ENCODE data around the gene DUSP23.

DUSP23 gene

GRCh38 chr1:159799446-159799985 is 18.8 kb downstream of the DUSP23 start:
- Mint-ChIP-seq H3K4me1 (peaks cover 5% of the 10 kb centered on the region), H3K27ac (no peak overlapping the region)

GRCh38 chr1:159800177-159800930 is 19.6 kb downstream of the DUSP23 start:
- H3K27ac Mint-ChIP-seq, result no peak overlapping the region
- peaks cover 5% of the 10 kb centered on the region for H3K4me1 Mint-ChIP-seq
- no peak overlapping the region for H3K4me3 Mint-ChIP-seq

More at GRCh38 chr1:159799446-159799985, 18.8 kb downstream of the DUSP23 start:
- peaks cover 16% of the 10 kb centered on the region for H3K27me3 Mint-ChIP-seq
- H3K9me3 Mint-ChIP-seq, result no peaks in the 10 kb centered on the region
- ATAC-seq (ENCODE audit: low read depth) (no peak), DNase-seq (ENCODE audit: low spot score in 2 of 2) (no peak)
- H3K36me3 Mint-ChIP-seq, result no peaks in the 10 kb centered on the region
- H3K4me3 Mint-ChIP-seq, result no peak overlapping the region

GRCh38 chr1:159802111-159802510 is 21.3 kb downstream of the DUSP23 start, which contains the start of gene FCRL6:
Gene FCRL6, plus strand, starts transcription at chr1:159802360. Its CDS starts 65 bp downstream, at chr1:159802425.
- DNase-seq (ENCODE audit: low spot score in 2 of 2) (no peak), ATAC-seq (ENCODE audit: low read depth) (no peak)
- no peak within 1 kb of the TSS for H3K27ac Mint-ChIP-seq
- no peaks in the 10 kb centered on the region for H3K9me3 Mint-ChIP-seq
- peaks cover 5% of the 10 kb centered on the region for H3K4me1 Mint-ChIP-seq
- H3K36me3 Mint-ChIP-seq, result no peaks in the 10 kb centered on the region
- H3K4me3 Mint-ChIP-seq, result no peak within 1 kb of the TSS
- H3K27me3 Mint-ChIP-seq, result peaks cover 27% of the 10 kb centered on the region

More at GRCh38 chr1:159800177-159800930, 19.6 kb downstream of the DUSP23 start:
- H3K27me3 Mint-ChIP-seq, result peaks cover 20% of the 10 kb centered on the region
- DNase-seq (ENCODE audit: low spot score in 2 of 2) (no peak), ATAC-seq (ENCODE audit: low read depth) (peak; percentile 48)
- no peaks in the 10 kb centered on the region for H3K36me3 Mint-ChIP-seq
- no peaks in the 10 kb centered on the region for H3K9me3 Mint-ChIP-seq

GRCh38 chr1:159803956-159804689 is 23.4 kb downstream of the DUSP23 start:
- Mint-ChIP-seq H3K36me3 (no peaks in the 10 kb centered on the region), H3K4me1 (peaks cover 5% of the 10 kb centered on the region), H3K27ac (no peak overlapping the region), H3K9me3 (no peaks in the 10 kb centered on the region), H3K4me3 (no peak overlapping the region), H3K27me3 (peaks cover 35% of the 10 kb centered on the region)
- DNase-seq (ENCODE audit: low spot score in 2 of 2), result no peak
- ATAC-seq (ENCODE audit: low read depth), result peak; percentile 39

GRCh38 chr1:159804924-159805323 is 24.2 kb downstream of the DUSP23 start:
- H3K27ac Mint-ChIP-seq, result no peak overlapping the region
- peaks cover 36% of the 10 kb centered on the region for H3K27me3 Mint-ChIP-seq
- no peaks in the 10 kb centered on the region for H3K9me3 Mint-ChIP-seq
- DNase-seq (ENCODE audit: low spot score in 2 of 2) (no peak), ATAC-seq (ENCODE audit: low read depth) (no peak)
- peaks cover 5% of the 10 kb centered on the region for H3K4me1 Mint-ChIP-seq
- H3K4me3 Mint-ChIP-seq, result no peak overlapping the region
- H3K36me3 Mint-ChIP-seq, result no peaks in the 10 kb centered on the region

- H3K36me3 Mint-ChIP-seq, result no peaks in the 10 kb centered on the region
- no peak overlapping the region for H3K4me3 Mint-ChIP-seq
- no peak for ATAC-seq (ENCODE audit: low read depth)
- H3K9me3 Mint-ChIP-seq, result no peaks in the 10 kb centered on the region
- DNase-seq (ENCODE audit: low spot score in 2 of 2), result no peak
- H3K27ac Mint-ChIP-seq, result no peak overlapping the region
- no peaks in the 10 kb centered on the region for H3K4me1 Mint-ChIP-seq
- peaks cover 8% of the 10 kb centered on the region for H3K27me3 Mint-ChIP-seq
Measured at GRCh38 chr1:159815926-159816325, 35.2 kb downstream of the DUSP23 start.

- H3K27me3 Mint-ChIP-seq, result peaks cover 11% of the 10 kb centered on the region
- no peak overlapping the region for H3K27ac Mint-ChIP-seq
- no peak overlapping the region for H3K4me3 Mint-ChIP-seq
- H3K4me1 Mint-ChIP-seq, result no peaks in the 10 kb centered on the region
- H3K9me3 Mint-ChIP-seq, result no peaks in the 10 kb centered on the region
- no peaks in the 10 kb centered on the region for H3K36me3 Mint-ChIP-seq
- no peak for ATAC-seq (ENCODE audit: low read depth)
- no peak for DNase-seq (ENCODE audit: low spot score in 2 of 2)
Measured at GRCh38 chr1:159817276-159818041, 36.7 kb downstream of the DUSP23 start.

- no peaks in the 10 kb centered on the region for H3K9me3 Mint-ChIP-seq
- H3K4me1 Mint-ChIP-seq, result peaks cover 5% of the 10 kb centered on the region
- DNase-seq (ENCODE audit: low spot score in 2 of 2) (no peak), ATAC-seq (ENCODE audit: low read depth) (no peak)
- no peak overlapping the region for H3K4me3 Mint-ChIP-seq
- no peak overlapping the region for H3K27ac Mint-ChIP-seq
- peaks cover 27% of the 10 kb centered on the region for H3K27me3 Mint-ChIP-seq
- no peaks in the 10 kb centered on the region for H3K36me3 Mint-ChIP-seq
Measured at GRCh38 chr1:159821171-159821867, 40.6 kb downstream of the DUSP23 start.

GRCh38 chr1:159823406-159823805 is 42.6 kb downstream of the DUSP23 start:
- Mint-ChIP-seq H3K27me3 (peaks cover 25% of the 10 kb centered on the region), H3K27ac (no peak overlapping the region), H3K9me3 (no peaks in the 10 kb centered on the region), H3K4me3 (no peak overlapping the region), H3K4me1 (peaks cover 6% of the 10 kb centered on the region), H3K36me3 (no peaks in the 10 kb centered on the region)
- no peak for ATAC-seq (ENCODE audit: low read depth)
- no peak for DNase-seq (ENCODE audit: low spot score in 2 of 2)

GRCh38 chr1:159825564-159825963 is 44.8 kb downstream of the DUSP23 start:
- H3K27ac Mint-ChIP-seq, result no peak overlapping the region

GRCh38 chr1:159826441-159827101 is 45.8 kb downstream of the DUSP23 start, which contains the start of gene SLAMF8:
Gene SLAMF8, plus strand, starts transcription at chr1:159826873. Its CDS starts 26 bp downstream, at chr1:159826899.
- DNase-seq (ENCODE audit: low spot score in 2 of 2) (no peak), ATAC-seq (ENCODE audit: low read depth) (no peak)
- Mint-ChIP-seq H3K4me1 (peaks cover 12% of the 10 kb centered on the region), H3K27me3 (peaks cover 28% of the 10 kb centered on the region), H3K4me3 (no peak within 1 kb of the TSS), H3K27ac (peak within 1 kb of the TSS; percentile 21), H3K36me3 (no peaks in the 10 kb centered on the region), H3K9me3 (no peaks in the 10 kb centered on the region)

More at GRCh38 chr1:159825564-159825963, 44.8 kb downstream of the DUSP23 start:
- no peak for DNase-seq (ENCODE audit: low spot score in 2 of 2)
- Mint-ChIP-seq H3K36me3 (no peaks in the 10 kb centered on the region), H3K4me1 (peaks cover 12% of the 10 kb centered on the region), H3K9me3 (no peaks in the 10 kb centered on the region), H3K27me3 (peaks cover 30% of the 10 kb centered on the region), H3K4me3 (no peak overlapping the region)
- ATAC-seq (ENCODE audit: low read depth), result no peak

- DNase-seq (ENCODE audit: low spot score in 2 of 2) (no peak), ATAC-seq (ENCODE audit: low read depth) (no peak)
- Mint-ChIP-seq H3K27me3 (peaks cover 26% of the 10 kb centered on the region), H3K4me1 (peaks cover 12% of the 10 kb centered on the region), H3K27ac (no peak overlapping the region), H3K9me3 (no peaks in the 10 kb centered on the region), H3K36me3 (no peaks in the 10 kb centered on the region), H3K4me3 (no peak overlapping the region)
Measured at GRCh38 chr1:159827102-159827490, 46.3 kb downstream of the DUSP23 start.

GRCh38 chr1:159827549-159827948 is 46.8 kb downstream of the DUSP23 start:
- no peaks in the 10 kb centered on the region for H3K9me3 Mint-ChIP-seq
- DNase-seq (ENCODE audit: low spot score in 2 of 2) (no peak), ATAC-seq (ENCODE audit: low read depth) (no peak)

More at GRCh38 chr1:159827549-159827948, 46.8 kb downstream of the DUSP23 start:
- Mint-ChIP-seq H3K36me3 (no peaks in the 10 kb centered on the region), H3K27ac (no peak overlapping the region), H3K27me3 (peaks cover 24% of the 10 kb centered on the region), H3K4me1 (peaks cover 12% of the 10 kb centered on the region), H3K4me3 (no peak overlapping the region)
